Loucy (cell line): ENCODE measurements around the gene EPHA8.

Experiments used
- CTCF ChIP-seq: fragments of 200-600 bp; sonication (generic); conservative IDR thresholded peaks from 2 replicates; pipeline ENCODE4 v1.5.1; 2014; ENCODE audit warnings: mild to moderate bottlenecking, antibody characterized with exemption, low read length
- EZH2phosphoT487 ChIP-seq: fragments of 200-600 bp; IDR thresholded peaks from 2 replicates; pipeline ENCODE4 v1.6.1; 2018; ENCODE audit warnings: antibody characterized with exemption, mild to moderate bottlenecking, moderate library complexity, borderline replicate concordance

GRCh38 chr1:22615886-22616285 is 52.6 kb downstream of the EPHA8 start:
- TF ChIP-seq CTCF = no peak
- no peak for TF ChIP-seq EZH2phosphoT487
